ENCODE results near the gene MS4A14.

- TF ChIP-seq, protein P1, sequence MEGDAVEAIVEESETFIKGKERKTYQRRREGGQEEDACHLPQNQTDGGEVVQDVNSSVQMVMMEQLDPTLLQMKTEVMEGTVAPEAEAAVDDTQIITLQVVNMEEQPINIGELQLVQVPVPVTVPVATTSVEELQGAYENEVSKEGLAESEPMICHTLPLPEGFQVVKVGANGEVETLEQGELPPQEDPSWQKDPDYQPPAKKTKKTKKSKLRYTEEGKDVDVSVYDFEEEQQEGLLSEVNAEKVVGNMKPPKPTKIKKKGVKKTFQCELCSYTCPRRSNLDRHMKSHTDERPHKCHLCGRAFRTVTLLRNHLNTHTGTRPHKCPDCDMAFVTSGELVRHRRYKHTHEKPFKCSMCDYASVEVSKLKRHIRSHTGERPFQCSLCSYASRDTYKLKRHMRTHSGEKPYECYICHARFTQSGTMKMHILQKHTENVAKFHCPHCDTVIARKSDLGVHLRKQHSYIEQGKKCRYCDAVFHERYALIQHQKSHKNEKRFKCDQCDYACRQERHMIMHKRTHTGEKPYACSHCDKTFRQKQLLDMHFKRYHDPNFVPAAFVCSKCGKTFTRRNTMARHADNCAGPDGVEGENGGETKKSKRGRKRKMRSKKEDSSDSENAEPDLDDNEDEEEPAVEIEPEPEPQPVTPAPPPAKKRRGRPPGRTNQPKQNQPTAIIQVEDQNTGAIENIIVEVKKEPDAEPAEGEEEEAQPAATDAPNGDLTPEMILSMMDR (IDR thresholded peaks at IDR 0.05): no peak
- no peak for TF ChIP-seq POLR2A (IDR thresholded peaks at IDR 0.05)
These were observed 6.9 kb upstream of the MS4A14 start for GRCh38 chr11:60389279-60389910.

Data from Peyer's patch (tissue), 4 donors.